GM23338 (cell line): ENCODE measurements around the gene TOMM70. TPM values are rescaled to one million over a fixed set of nuclear protein-coding genes. Genes with fewer than 3 reads are reported as not detected.

ENCODE experiments used
- ATAC-seq: fragments of 200-7000 bp; cut with Tn5 transposase; 3 replicates; pipeline ENCODE4 v1.9.1; 2020
- DNase-seq: peaks from one replicate; pipeline ENCODE4 v3.0.0-alpha.2; 2015; ENCODE audit warnings: low spot score
- H2AFZ ChIP-seq: fragments of 200-600 bp; sonication (generic); 2 replicates; pipeline ENCODE4 v1.8.0; 2016; ENCODE audit warnings: antibody characterized with exemption, mild to moderate bottlenecking, moderate library complexity
- H3F3A ChIP-seq: fragments of 200-600 bp; sonication (generic); replicated peaks from 2 replicates; pipeline ENCODE4 v1.8.0; 2017; ENCODE audit warnings: antibody characterized with exemption, mixed run types, low read depth
- H3K27ac ChIP-seq: fragments of 200-600 bp; sonication (generic); 2 replicates; pipeline ENCODE4 v1.6.1; 2016; ENCODE audit warnings: low read depth
- H3K27me3 ChIP-seq: fragments of 200-600 bp; sonication (generic); 2 replicates; pipeline ENCODE4 v1.8.0; 2016; ENCODE audit warnings: mild to moderate bottlenecking, mixed run types, moderate library complexity; ENCODE audit not compliant: insufficient read depth
- H3K36me3 ChIP-seq: fragments of 200-600 bp; sonication (generic); 2 replicates; pipeline ENCODE4 v1.8.0; 2016; ENCODE audit warnings: mild to moderate bottlenecking; ENCODE audit not compliant: insufficient read depth
- H3K4me1 ChIP-seq: fragments of 200-600 bp; sonication (generic); 2 replicates; pipeline ENCODE4 v1.8.0; 2016; ENCODE audit warnings: mild to moderate bottlenecking, moderate library complexity; ENCODE audit not compliant: insufficient read depth
- H3K4me2 ChIP-seq: fragments of 200-600 bp; sonication (generic); 2 replicates; pipeline ENCODE4 v1.7.1; 2017; ENCODE audit warnings: mixed run types
- H3K4me3 ChIP-seq: fragments of 200-600 bp; sonication (generic); 2 replicates; pipeline ENCODE4 v1.6.1; 2016; ENCODE audit warnings: mixed run types
- H3K79me2 ChIP-seq: fragments of 200-600 bp; sonication (generic); replicated peaks from 2 replicates; pipeline ENCODE4 v1.8.0; 2017; ENCODE audit warnings: mild to moderate bottlenecking; ENCODE audit not compliant: insufficient read depth
- H3K9me2 ChIP-seq: fragments of 200-600 bp; sonication (generic); 2 replicates; pipeline ENCODE4 v1.8.0; 2017; ENCODE audit not compliant: insufficient read depth
- H4K20me1 ChIP-seq: fragments of 200-600 bp; sonication (generic); replicated peaks from 2 replicates; pipeline ENCODE4 v1.8.0; 2017; ENCODE audit warnings: mild to moderate bottlenecking; ENCODE audit not compliant: insufficient read depth
- H3K27ac Mint-ChIP-seq: 2 replicates; pipeline ENCODE4 v1.8.0; 2020; ENCODE audit warnings: inconsistent platforms, mild to moderate bottlenecking, moderate library complexity, mixed read lengths
- H3K27me3 Mint-ChIP-seq: 3 replicates; pipeline ENCODE4 v1.8.0; 2022; ENCODE audit warnings: low read depth, mild to moderate bottlenecking, moderate library complexity, mixed read lengths, inconsistent platforms; ENCODE audit not compliant: insufficient read depth, poor library complexity
- H3K36me3 Mint-ChIP-seq: 3 replicates; pipeline ENCODE4 v1.8.0; 2021; ENCODE audit warnings: low read depth, mild to moderate bottlenecking, inconsistent platforms, moderate library complexity, mixed read lengths
- H3K4me1 Mint-ChIP-seq: 3 replicates; pipeline ENCODE4 v1.8.0; 2020; ENCODE audit warnings: mild to moderate bottlenecking, inconsistent platforms, mixed read lengths
- H3K4me3 Mint-ChIP-seq: 3 replicates; pipeline ENCODE4 v1.8.0; 2021; ENCODE audit warnings: moderate library complexity, mild to moderate bottlenecking, inconsistent platforms, mixed read lengths
- H3K9me3 Mint-ChIP-seq: 3 replicates; pipeline ENCODE4 v1.8.0; 2020; ENCODE audit warnings: moderate library complexity, mild to moderate bottlenecking, inconsistent platforms, mixed read lengths
- CREB1 ChIP-seq: fragments of 250-450 bp; sonication (Bioruptor Pico); IDR thresholded peaks from 2 replicates; pipeline ENCODE4 v1.5.0; 2020; ENCODE audit warnings: low read depth, mild to moderate bottlenecking, moderate library complexity
- EZH2 ChIP-seq: fragments of 200-600 bp; sonication (generic); IDR thresholded peaks from one replicate; pipeline ENCODE4 v1.8.0; 2017; ENCODE audit warnings: antibody characterized with exemption, mild to moderate bottlenecking, low read depth; ENCODE audit not compliant: unreplicated experiment
- EZH2phosphoT487 ChIP-seq: fragments of 200-600 bp; sonication (generic); IDR thresholded peaks from one replicate; pipeline ENCODE4 v1.8.1; 2018; ENCODE audit warnings: antibody characterized with exemption; ENCODE audit not compliant: unreplicated experiment
- JUNB ChIP-seq: IDR thresholded peaks from one replicate; pipeline ENCODE4 v1.6.1; 2016; ENCODE audit warnings: antibody characterized with exemption; ENCODE audit not compliant: unreplicated experiment
- NANOG ChIP-seq: IDR thresholded peaks from 2 replicates; pipeline ENCODE4 v1.6.1; 2016; ENCODE audit warnings: antibody characterized with exemption, borderline replicate concordance
- STAT1 ChIP-seq: IDR thresholded peaks from one replicate; pipeline ENCODE4 v1.6.1; 2016; ENCODE audit warnings: antibody characterized with exemption; ENCODE audit not compliant: unreplicated experiment
- ZNF331 ChIP-seq: fragments of 250-450 bp; sonication (Bioruptor Pico); IDR thresholded peaks from 2 replicates; pipeline ENCODE4 v1.5.0; 2020; ENCODE audit warnings: low read depth, mild to moderate bottlenecking, moderate library complexity
- polyA plus RNA-seq: library from polyadenylated mRNA; unstranded; fragments of >200 nt; fragmentation: Nextera tagmentation; extraction: Ambion mirVana; gene quantifications from 2 replicates; pipeline ENCODE4 v1.2.1, GENCODE V29; 2016
- total RNA-seq: library from RNA; depleted of rRNA; stranded (reverse); fragments of >200 nt; shearing (Covaris generic); gene quantifications from 2 replicates; pipeline ENCODE4 v1.2.3, GENCODE V29; 2014
- TF ChIP-seq, protein P1 (sequence below): IDR thresholded peaks from one replicate; pipeline ENCODE4 v1.6.1; 2018; ENCODE audit warnings: antibody characterized with exemption; ENCODE audit not compliant: unreplicated experiment
- TF ChIP-seq, protein P2 (sequence below), 2 experiments: fragments of 200-600 bp in 1 of 2; sonication (generic) in 1 of 2; conservative IDR thresholded peaks; 2 replicates each; pipeline versions ENCODE4 v1.5.1 to v1.6.1; 2016 to 2017; ENCODE audit warnings: antibody characterized with exemption in 2 of 2, low read depth in 2 of 2, mild to moderate bottlenecking in 2 of 2, moderate library complexity in 1 of 2
- TF ChIP-seq, protein P3 (sequence below): IDR thresholded peaks from 2 replicates; pipeline ENCODE4 v1.6.1; 2016; ENCODE audit warnings: antibody characterized with exemption
- TF ChIP-seq, protein P4 (sequence below): fragments of 250-450 bp; sonication (Bioruptor Pico); IDR thresholded peaks from 2 replicates; pipeline ENCODE4 v1.5.0; 2020; ENCODE audit warnings: mild to moderate bottlenecking, moderate library complexity

TOMM70 gene
- total and polyA plus RNA-seq, 2 experiments from 2014 or later, result 29.5 to 66.8 TPM

GRCh38 chr3:100366424-100366823 is 34.5 kb downstream of the TOMM70 start:
- peaks cover 66% of the 10 kb centered on the region for H3K36me3 Mint-ChIP-seq
- Histone ChIP-seq H3K9me2 (no peaks in the 10 kb centered on the region), H3K36me3 (peaks cover 28% of the 10 kb centered on the region; the same call in 1 of the 2 replicates)

More at GRCh38 chr3:100366424-100366823, 34.5 kb downstream of the TOMM70 start:
- no peaks in the 10 kb centered on the region for H3K27me3 ChIP-seq
- Mint-ChIP-seq H3K4me1 (0 out of 3 replicates have a peak, but pooled peaks cover 3% of the 10 kb centered on the region), H3K27ac (no peak overlapping the region), H3K9me3 (peaks cover 3% of the 10 kb centered on the region; the same call in 2 of the 3 replicates), H3K4me3 (no peak overlapping the region), H3K27me3 (no peaks in the 10 kb centered on the region)
- H2AFZ ChIP-seq, result no peak overlapping the region
- ATAC-seq (no peak), DNase-seq (no peak)
- no peak overlapping the region for H3K4me3 ChIP-seq
- H4K20me1 ChIP-seq, result no peaks in the 10 kb centered on the region
- no peak overlapping the region for H3K27ac ChIP-seq
- no peaks in the 10 kb centered on the region for H3F3A ChIP-seq
- H3K79me2 ChIP-seq, result no peaks in the 10 kb centered on the region
- no peak overlapping the region for H3K4me2 ChIP-seq
- H3K4me1 ChIP-seq, result peaks cover 8% of the 10 kb centered on the region; the same call in 1 of the 2 replicates
- TF ChIP-seq, protein P1, sequence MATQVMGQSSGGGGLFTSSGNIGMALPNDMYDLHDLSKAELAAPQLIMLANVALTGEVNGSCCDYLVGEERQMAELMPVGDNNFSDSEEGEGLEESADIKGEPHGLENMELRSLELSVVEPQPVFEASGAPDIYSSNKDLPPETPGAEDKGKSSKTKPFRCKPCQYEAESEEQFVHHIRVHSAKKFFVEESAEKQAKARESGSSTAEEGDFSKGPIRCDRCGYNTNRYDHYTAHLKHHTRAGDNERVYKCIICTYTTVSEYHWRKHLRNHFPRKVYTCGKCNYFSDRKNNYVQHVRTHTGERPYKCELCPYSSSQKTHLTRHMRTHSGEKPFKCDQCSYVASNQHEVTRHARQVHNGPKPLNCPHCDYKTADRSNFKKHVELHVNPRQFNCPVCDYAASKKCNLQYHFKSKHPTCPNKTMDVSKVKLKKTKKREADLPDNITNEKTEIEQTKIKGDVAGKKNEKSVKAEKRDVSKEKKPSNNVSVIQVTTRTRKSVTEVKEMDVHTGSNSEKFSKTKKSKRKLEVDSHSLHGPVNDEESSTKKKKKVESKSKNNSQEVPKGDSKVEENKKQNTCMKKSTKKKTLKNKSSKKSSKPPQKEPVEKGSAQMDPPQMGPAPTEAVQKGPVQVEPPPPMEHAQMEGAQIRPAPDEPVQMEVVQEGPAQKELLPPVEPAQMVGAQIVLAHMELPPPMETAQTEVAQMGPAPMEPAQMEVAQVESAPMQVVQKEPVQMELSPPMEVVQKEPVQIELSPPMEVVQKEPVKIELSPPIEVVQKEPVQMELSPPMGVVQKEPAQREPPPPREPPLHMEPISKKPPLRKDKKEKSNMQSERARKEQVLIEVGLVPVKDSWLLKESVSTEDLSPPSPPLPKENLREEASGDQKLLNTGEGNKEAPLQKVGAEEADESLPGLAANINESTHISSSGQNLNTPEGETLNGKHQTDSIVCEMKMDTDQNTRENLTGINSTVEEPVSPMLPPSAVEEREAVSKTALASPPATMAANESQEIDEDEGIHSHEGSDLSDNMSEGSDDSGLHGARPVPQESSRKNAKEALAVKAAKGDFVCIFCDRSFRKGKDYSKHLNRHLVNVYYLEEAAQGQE, result no peak
- TF ChIP-seq JUNB (no peak), EZH2 (no peak), STAT1 (no peak), ZNF331 (no peak), EZH2phosphoT487 (no peak), CREB1 (CRISPR knock-in tag) (no peak), NANOG (no peak)
- TF ChIP-seq, protein P2, sequence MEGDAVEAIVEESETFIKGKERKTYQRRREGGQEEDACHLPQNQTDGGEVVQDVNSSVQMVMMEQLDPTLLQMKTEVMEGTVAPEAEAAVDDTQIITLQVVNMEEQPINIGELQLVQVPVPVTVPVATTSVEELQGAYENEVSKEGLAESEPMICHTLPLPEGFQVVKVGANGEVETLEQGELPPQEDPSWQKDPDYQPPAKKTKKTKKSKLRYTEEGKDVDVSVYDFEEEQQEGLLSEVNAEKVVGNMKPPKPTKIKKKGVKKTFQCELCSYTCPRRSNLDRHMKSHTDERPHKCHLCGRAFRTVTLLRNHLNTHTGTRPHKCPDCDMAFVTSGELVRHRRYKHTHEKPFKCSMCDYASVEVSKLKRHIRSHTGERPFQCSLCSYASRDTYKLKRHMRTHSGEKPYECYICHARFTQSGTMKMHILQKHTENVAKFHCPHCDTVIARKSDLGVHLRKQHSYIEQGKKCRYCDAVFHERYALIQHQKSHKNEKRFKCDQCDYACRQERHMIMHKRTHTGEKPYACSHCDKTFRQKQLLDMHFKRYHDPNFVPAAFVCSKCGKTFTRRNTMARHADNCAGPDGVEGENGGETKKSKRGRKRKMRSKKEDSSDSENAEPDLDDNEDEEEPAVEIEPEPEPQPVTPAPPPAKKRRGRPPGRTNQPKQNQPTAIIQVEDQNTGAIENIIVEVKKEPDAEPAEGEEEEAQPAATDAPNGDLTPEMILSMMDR (conservative IDR thresholded peaks at IDR 0.05; ENCODE audit: low read depth in 2 of 2), result no peak
- TF ChIP-seq, protein P3, sequence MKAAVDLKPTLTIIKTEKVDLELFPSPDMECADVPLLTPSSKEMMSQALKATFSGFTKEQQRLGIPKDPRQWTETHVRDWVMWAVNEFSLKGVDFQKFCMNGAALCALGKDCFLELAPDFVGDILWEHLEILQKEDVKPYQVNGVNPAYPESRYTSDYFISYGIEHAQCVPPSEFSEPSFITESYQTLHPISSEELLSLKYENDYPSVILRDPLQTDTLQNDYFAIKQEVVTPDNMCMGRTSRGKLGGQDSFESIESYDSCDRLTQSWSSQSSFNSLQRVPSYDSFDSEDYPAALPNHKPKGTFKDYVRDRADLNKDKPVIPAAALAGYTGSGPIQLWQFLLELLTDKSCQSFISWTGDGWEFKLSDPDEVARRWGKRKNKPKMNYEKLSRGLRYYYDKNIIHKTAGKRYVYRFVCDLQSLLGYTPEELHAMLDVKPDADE, result no peak
- TF ChIP-seq, protein P4, sequence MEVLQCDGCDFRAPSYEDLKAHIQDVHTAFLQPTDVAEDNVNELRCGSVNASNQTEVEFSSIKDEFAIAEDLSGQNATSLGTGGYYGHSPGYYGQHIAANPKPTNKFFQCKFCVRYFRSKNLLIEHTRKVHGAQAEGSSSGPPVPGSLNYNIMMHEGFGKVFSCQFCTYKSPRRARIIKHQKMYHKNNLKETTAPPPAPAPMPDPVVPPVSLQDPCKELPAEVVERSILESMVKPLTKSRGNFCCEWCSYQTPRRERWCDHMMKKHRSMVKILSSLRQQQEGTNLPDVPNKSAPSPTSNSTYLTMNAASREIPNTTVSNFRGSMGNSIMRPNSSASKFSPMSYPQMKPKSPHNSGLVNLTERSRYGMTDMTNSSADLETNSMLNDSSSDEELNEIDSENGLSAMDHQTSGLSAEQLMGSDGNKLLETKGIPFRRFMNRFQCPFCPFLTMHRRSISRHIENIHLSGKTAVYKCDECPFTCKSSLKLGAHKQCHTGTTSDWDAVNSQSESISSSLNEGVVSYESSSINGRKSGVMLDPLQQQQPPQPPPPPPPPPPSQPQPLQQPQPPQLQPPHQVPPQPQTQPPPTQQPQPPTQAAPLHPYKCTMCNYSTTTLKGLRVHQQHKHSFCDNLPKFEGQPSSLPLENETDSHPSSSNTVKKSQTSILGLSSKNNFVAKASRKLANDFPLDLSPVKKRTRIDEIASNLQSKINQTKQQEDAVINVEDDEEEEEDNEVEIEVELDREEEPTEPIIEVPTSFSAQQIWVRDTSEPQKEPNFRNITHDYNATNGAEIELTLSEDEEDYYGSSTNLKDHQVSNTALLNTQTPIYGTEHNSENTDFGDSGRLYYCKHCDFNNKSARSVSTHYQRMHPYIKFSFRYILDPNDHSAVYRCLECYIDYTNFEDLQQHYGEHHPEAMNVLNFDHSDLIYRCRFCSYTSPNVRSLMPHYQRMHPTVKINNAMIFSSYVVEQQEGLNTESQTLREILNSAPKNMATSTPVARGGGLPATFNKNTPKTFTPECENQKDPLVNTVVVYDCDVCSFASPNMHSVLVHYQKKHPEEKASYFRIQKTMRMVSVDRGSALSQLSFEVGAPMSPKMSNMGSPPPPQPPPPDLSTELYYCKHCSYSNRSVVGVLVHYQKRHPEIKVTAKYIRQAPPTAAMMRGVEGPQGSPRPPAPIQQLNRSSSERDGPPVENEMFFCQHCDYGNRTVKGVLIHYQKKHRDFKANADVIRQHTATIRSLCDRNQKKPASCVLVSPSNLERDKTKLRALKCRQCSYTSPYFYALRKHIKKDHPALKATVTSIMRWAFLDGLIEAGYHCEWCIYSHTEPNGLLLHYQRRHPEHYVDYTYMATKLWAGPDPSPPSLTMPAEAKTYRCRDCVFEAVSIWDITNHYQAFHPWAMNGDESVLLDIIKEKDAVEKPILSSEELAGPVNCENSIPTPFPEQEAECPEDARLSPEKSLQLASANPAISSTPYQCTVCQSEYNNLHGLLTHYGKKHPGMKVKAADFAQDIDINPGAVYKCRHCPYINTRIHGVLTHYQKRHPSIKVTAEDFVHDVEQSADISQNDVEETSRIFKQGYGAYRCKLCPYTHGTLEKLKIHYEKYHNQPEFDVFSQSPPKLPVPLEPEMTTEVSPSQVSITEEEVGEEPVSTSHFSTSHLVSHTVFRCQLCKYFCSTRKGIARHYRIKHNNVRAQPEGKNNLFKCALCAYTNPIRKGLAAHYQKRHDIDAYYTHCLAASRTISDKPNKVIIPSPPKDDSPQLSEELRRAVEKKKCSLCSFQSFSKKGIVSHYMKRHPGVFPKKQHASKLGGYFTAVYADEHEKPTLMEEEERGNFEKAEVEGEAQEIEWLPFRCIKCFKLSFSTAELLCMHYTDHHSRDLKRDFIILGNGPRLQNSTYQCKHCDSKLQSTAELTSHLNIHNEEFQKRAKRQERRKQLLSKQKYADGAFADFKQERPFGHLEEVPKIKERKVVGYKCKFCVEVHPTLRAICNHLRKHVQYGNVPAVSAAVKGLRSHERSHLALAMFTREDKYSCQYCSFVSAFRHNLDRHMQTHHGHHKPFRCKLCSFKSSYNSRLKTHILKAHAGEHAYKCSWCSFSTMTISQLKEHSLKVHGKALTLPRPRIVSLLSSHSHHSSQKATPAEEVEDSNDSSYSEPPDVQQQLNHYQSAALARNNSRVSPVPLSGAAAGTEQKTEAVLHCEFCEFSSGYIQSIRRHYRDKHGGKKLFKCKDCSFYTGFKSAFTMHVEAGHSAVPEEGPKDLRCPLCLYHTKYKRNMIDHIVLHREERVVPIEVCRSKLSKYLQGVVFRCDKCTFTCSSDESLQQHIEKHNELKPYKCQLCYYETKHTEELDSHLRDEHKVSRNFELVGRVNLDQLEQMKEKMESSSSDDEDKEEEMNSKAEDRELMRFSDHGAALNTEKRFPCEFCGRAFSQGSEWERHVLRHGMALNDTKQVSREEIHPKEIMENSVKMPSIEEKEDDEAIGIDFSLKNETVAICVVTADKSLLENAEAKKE (CRISPR knock-in tag), result no peak
